GM12891 (cell line): ENCODE measurements around the gene SLC32A1.

Experiments
- DNase-seq: peaks from one replicate; pipeline ENCODE4 v3.0.0; 2011; ENCODE audit warnings: low spot score; ENCODE audit not compliant: insufficient read length
- FAIRE-seq: peaks from 2 replicates; lab custom pipeline; 2011; peaks lifted over from hg19 to GRCh38; lab: Jason Lieb, UNC
- PAX5 ChIP-seq: IDR thresholded peaks from 2 replicates; pipeline ENCODE4 v1.6.1; 2011; ENCODE audit warnings: low read length, moderate library complexity, mild to moderate bottlenecking; ENCODE audit not compliant: insufficient read depth, severe bottlenecking
- POLR2A ChIP-seq: IDR thresholded peaks from 2 replicates; pipeline ENCODE4 v1.6.1; 2011; ENCODE audit warnings: low read depth, low read length, control low read depth
- POLR2AphosphoS5 ChIP-seq: IDR thresholded peaks from 2 replicates; pipeline ENCODE4 v1.6.1; 2011; ENCODE audit warnings: low read depth, low read length, control low read depth
- POU2F2 ChIP-seq: IDR thresholded peaks from 2 replicates; pipeline ENCODE4 v1.6.1; 2011; ENCODE audit warnings: low read depth, mild to moderate bottlenecking, control low read depth, low read length, moderate library complexity
- SPI1 ChIP-seq: IDR thresholded peaks from 2 replicates; pipeline ENCODE4 v1.6.1; 2011; ENCODE audit warnings: low read depth, low read length, control low read depth
- TAF1 ChIP-seq: IDR thresholded peaks from 2 replicates; pipeline ENCODE4 v1.6.1; 2011; ENCODE audit warnings: low read depth, low read length, control low read depth

The SLC32A1 gene

DNA sequence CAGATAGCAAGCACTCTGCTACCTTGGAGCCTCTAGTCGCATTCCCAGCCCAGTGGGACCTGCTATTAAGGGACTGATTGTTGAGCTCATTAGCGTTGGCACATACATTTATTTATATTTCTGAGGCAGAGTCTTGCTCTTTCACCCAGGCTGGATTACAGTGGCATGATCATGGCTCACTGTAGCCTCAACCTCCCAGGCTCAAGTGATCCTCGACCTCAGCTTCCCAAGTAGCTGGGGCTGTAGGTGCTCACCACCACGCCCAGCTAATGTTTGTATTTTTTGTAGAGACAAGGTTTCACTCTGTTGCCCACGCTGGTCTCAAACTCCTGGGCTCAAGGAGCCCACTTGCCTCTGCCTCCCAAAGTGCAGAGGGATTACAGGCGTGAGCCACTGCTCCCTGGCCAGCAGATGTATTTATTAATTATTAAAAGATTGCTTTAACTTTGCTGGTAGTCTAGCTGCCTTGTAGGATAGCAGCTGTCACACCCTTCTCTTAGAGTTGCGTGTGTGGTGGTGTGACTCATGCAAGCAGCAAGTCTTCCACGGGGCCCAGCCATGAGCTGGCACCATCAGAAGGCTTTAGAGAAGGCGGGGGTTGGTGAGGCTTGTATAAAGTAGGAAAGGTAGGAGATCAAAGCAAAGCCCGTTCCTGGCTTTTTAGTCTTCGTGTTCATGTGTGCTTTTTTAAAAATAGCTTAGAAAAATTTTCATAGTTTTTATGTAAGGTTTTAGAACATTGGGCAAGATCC is 40.5 kb downstream of the SLC32A1 start:
- DNase-seq: no peak
- no peak for FAIRE-seq
- TF ChIP-seq TAF1 (no peak), POLR2AphosphoS5 (no peak), POU2F2 (no peak), POLR2A (no peak), PAX5 (no peak), SPI1 (no peak)

DNA sequence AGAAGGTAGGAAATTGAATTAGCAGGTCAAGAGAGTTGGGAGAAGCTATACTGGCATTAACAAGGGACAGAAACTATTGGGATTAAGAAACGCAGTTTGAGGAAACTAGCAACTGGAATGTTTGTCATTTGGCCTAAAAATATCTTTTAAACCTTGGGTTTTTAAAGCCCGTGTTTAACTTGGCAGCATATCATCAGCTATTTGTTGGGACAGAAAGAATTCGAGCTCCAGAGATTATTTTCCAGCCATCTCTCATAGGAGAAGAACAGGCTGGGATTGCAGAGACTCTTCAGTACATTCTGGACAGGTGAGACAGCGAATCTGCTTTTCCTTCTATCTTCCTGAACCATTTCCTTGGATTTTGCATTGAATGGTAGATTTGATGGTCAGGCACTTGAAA is 41.8 kb downstream of the SLC32A1 start:
- no peak for TF ChIP-seq POLR2AphosphoS5
- TF ChIP-seq PAX5: no peak
- TF ChIP-seq POLR2A: no peak
- TF ChIP-seq POU2F2: no peak
- TF ChIP-seq SPI1: no peak
- TF ChIP-seq TAF1: no peak
- DNase-seq: no peak
- no peak for FAIRE-seq

DNA sequence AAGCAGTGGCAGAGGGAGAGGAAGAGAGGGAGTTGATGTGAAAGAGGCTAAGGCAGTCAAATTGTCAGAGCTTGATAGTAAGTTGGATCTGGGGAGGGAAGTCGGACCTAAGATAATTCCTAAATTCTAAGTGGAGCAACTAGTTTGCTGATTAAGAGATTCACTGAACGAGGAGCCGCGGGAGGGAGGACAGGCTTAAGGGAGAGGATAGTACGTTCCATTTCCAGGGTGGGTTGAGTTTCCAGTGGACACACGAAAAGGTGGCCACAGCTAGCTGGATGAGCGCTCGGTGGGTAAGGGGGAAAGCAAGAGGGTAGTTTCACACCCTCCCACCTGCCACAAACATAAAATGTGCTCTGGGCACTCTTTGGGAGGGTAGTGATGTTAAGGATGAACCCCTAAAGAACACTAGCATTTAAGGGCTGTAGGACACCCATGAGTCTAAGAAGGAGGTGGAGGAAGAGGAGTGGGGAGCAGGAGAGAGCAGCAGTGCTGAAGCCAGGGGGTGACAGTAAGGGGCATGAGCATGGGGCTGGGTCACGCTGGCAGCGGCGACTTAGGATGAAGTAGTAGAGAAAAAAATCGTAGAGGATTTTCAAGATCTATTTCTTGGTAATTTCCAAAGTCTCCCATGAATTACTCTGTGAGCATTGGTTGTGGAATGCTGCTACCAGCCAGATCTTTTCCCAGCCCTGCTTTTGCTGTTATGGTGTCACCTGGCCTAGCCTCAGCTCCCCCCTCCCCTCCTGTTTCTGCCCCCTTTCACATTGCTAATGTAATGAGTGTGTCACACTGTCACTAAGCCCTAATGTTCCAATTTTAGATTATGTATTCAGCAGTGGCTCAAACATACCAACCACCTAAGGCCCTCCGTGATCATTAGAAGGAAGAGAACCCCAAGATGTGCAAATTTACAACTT is 45.4 kb downstream of the SLC32A1 start:
- peak; percentile 13 for FAIRE-seq
- TF ChIP-seq POU2F2: no peak
- TF ChIP-seq POLR2AphosphoS5: no peak
- no peak for TF ChIP-seq SPI1
- no peak for TF ChIP-seq PAX5
- TF ChIP-seq TAF1: no peak
- TF ChIP-seq POLR2A: no peak

DNA sequence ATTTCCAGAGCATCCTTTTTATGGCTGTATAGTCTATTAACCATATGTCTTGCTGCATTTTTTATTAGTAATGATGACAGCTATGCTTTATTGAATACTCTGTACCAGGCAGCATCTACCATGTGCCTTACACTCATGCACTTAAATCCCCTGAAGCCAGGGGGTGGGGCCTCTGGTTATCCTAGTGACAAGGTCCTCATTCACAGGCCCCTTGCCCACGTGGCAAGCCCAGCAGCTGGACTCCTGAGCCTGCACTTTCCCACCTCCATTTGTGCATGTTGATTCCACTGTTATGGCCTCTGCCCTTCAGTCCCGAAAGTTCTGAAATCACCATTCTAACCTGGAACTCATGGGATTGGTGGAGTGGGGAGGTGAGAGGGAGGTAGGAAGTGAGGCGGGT is 46.3 kb downstream of the SLC32A1 start:
- TF ChIP-seq POLR2AphosphoS5 (no peak), POU2F2 (no peak), SPI1 (no peak), PAX5 (no peak), POLR2A (no peak), TAF1 (no peak)
- no peak for FAIRE-seq
- DNase-seq: no peak

More for the DNA sequence above, 45.4 kb downstream of the SLC32A1 start:
- no peak for DNase-seq

DNA sequence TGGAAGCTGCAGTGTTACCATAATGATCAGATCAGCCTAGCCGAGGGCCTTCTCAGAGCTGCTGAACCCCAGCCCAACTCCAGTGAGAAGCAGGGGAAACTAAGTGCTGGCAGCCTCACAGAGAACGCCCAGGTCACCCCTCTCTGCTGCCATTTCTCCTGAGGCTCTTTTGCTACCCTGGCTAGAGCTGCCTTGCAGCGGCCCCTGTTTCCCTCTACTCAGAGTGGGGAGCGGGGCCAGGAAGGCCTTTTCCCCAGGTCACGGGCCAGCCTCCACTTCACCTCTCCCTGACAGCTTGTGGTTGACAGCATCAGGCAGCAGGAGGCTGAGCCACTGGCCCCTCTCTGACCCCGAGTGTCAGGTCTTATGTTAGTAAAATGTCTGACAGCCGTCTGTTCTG is 46.7 kb downstream of the SLC32A1 start:
- DNase-seq (no peak), FAIRE-seq (no peak)
- no peak for TF ChIP-seq PAX5
- TF ChIP-seq POU2F2: no peak
- no peak for TF ChIP-seq SPI1
- TF ChIP-seq POLR2AphosphoS5: no peak
- no peak for TF ChIP-seq POLR2A
- no peak for TF ChIP-seq TAF1

DNA sequence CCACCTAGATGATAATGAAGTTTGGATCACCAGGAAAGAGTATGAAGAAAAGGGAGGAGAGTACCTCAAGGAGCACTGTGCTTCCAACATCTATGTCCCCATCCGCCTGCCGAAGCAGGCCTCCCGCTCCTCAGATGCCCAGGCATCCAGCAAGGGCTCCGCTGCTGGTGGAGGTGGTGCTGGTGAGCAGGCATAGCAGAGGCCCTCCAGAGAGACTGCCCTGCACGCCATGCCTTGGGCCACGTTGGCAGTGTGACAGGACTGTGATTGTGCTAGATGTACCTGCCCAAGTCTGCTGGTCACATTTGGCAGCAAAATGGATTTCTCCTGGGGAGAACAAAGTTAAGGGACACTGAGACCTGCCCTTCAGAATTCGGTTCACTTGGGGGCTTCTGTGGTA is 47.3 kb downstream of the SLC32A1 start:
- FAIRE-seq (no peak), DNase-seq (no peak)
- no peak for TF ChIP-seq POLR2AphosphoS5
- TF ChIP-seq TAF1: no peak
- no peak for TF ChIP-seq PAX5
- no peak for TF ChIP-seq POU2F2
- no peak for TF ChIP-seq POLR2A
- no peak for TF ChIP-seq SPI1

DNA sequence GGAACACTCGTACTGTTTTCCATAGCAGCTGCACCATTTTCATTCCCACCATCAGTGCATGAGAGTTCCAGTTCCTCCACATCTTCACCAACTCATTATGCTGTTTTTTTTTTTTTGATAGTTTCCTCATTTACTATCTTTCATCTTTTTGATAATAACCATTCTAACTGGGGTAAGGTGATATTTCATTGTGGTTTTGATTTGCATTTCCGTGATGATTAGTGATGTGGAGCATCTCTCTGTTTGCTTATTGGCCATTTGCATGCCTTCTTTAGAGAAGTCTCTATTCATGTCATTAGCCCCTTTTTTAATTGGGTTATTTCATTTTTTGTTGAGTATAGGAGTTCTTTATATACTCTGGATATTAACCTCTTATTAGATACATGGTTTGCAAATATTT is 49.9 kb downstream of the SLC32A1 start:
- TF ChIP-seq POLR2AphosphoS5 (no peak), POLR2A (no peak), SPI1 (no peak), POU2F2 (no peak), PAX5 (no peak), TAF1 (no peak)
- no peak for FAIRE-seq
- DNase-seq: no peak

DNA sequence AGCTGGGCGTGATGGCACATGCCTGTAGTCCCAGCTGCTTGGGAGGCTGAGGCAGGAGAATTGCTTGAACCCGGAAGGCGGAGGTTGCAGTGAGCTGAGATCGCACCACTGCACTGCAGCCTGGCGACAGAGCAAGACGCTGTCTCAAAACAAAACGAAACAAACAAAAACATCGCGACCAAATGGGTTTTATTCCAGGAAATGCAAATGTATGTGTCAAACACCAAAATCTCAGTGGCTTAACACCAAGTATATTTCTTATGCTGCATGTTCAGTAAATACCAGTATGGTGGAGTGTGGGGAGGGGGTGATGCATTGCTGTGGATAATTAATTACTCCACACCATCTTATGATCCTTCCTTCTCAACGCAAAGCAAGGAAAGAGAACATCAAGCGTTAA is 52.1 kb downstream of the SLC32A1 start:
- no peak for FAIRE-seq
- TF ChIP-seq PAX5 (no peak), SPI1 (no peak), TAF1 (no peak), POLR2A (no peak), POLR2AphosphoS5 (no peak), POU2F2 (no peak)
- no peak for DNase-seq
